ENCODE data around the gene TTC39C. TPM values are rescaled to one million over a fixed set of nuclear protein-coding genes. Genes with fewer than 3 reads are reported as not detected.
"Not testable (repeated sequence)": the region's sequence is repeated elsewhere in the genome, so short reads cannot be mapped to it uniquely, and the experiment has no call there.

The TTC39C gene
- total RNA-seq, 1 donor from 2014 or later: 42.6 TPM

- no peak for DNase-seq
Measured at GRCh38 chr18:24018299-24018886, 3.8 kb downstream of the TTC39C start.

DNA sequence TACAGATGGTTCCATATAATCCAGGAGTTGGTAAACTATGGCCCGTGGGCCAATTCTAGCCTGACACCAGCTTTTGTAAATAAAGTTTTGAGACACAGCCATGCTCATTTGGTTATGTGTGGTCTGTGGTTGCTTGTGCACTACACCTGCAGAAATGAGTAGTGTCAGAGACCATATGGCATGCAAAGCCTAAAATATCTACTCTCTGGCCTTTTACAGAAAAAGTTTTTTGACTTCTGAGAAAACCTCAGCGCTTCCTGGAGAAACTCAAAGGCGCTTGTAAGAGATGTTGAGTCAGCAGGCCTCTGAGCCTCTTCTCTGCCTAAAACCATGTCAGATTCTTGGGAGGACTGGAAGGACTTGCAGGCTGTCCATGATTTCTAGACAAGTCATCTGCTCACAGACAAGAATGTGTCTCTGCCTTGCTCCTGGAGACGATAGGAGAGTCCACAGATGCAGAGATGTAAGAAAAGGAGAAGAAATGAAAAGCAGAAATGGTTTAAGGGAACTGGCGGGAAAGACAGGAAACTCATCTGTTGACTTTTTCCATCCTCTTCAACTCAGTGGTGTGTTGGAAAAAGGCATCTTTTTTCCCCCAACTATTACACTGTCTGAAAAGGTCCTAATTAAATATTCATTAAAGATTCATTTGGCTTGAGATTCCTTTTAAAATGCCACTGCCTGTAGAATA lies 5.2 kb downstream of the TTC39C start:
- no peak for DNase-seq

- DNase-seq: no peak
Measured at GRCh38 chr18:24021505-24021904, 7.0 kb downstream of the TTC39C start.

DNA sequence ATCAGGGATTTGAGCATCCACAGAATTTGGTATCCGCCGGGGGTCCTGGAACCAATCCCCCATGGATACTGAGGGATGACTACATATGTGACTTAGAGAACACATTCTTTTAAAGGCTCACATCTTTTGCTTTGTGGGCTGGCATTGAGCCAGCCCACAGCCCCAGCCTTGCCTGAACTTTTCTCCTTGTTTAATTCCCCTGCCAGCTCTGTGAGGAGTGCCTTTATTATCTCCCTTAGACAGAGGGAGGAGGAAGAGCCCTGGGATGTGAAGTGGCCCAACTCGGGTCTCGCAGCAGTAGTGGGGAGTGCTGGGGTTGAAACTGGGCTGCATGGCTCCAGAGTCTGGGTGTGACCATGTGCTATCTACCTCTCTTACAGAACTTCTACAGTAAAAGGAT lies 7.6 kb downstream of the TTC39C start:
- no peak for DNase-seq

DNA sequence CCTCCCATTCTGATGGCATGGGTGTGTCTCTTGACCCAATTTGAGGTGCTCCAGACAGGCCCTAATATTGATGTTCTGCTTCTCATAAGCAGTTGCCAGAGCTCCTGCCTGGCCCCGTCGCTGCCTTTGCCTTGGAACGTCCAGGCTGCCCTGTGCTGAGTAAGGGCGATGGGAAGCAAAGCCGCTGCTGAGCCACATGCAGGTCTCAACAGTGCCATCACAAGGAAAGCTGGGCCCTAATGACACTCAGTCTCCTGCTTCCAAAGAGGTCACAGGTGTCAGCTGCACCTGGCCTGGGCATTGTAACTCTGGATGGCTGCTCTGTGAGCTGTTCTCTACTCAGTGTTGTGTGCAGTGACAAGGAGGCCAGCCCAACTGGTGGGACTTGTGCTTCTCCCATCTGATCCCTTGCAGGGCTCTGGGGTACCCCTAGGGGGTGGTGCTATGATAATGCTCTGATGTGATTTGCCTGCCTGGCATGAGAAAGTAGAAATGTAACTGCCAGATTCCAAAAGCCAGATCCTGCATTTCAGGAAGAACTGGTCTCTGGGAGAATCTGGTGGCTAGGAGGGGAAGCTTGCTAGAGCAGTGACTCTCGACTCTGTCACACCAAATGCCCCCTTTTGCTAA lies 8.7 kb downstream of the TTC39C start:
- no peak for DNase-seq

DNA sequence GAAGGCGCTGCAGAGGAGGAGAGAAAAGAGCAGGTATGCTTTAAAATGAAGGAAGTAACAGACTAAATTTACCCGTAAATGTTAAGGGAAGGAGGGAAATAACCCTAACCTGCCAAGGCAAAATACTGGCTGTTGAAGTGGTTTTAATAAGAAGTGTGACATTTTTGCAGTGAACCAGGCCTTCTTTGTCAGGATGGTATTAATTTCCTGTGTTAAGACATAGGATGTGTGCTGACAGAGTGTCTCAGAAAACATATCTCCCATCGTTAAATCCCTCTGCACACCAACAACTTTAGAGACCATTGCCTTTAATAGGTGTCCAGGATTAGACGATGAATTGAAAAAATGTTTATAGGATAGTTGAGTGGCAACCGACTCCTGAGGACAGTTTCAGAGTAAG lies 9.9 kb downstream of the TTC39C start:
- DNase-seq: no peak

- DNase-seq: no peak
Measured at GRCh38 chr18:24026457-24026856, 11.9 kb downstream of the TTC39C start.

GRCh38 chr18:24027156-24027827 lies 12.7 kb downstream of the TTC39C start:
- peak; percentile 80 for DNase-seq

GRCh38 chr18:24028946-24029345 lies 14.4 kb downstream of the TTC39C start:
- DNase-seq: not testable (repeated sequence)

DNA sequence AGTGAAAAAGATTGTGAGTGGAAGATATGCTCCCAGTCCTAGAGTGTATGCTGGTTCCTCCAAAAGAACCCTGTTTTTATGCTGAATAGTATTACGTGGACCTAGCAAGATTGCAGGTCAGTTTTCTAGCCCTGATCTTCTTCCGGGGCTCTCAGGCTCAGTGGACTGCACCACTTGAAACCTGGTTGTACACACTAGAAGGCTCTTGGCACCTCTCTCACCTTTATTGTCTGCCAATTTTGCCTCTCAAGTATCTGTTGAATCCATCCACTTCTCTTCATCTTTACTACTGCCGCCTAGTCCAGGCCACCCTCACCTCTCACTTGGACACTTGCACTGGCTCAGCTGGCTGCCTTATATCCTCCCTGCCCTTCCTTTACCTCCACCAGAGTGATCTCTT lies 16.8 kb downstream of the TTC39C start:
- no peak for DNase-seq

DNA sequence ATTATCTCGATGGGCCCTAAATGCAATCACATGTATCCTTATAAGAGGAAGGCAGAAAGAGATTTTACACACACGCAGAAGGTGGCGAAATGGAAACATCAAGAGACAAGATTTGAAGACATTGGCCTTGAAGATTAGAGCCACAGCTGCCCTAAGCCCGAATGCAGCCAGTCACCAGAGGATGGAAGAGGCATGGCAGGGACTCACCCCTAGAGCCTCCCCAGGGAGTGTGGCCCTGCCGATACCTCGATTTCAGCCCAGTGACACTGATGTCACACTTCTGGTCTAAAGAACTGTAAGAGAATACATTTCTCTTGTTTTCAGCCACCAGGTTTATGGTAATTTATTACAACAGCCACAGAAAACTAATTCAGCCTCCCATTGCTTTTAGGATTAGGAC lies 17.4 kb downstream of the TTC39C start:
- no peak for DNase-seq

GRCh38 chr18:24033641-24034412 lies 19.3 kb downstream of the TTC39C start:
- no peak for DNase-seq

- no peak for DNase-seq
Measured at GRCh38 chr18:24035316-24035715, 20.8 kb downstream of the TTC39C start.

DNA sequence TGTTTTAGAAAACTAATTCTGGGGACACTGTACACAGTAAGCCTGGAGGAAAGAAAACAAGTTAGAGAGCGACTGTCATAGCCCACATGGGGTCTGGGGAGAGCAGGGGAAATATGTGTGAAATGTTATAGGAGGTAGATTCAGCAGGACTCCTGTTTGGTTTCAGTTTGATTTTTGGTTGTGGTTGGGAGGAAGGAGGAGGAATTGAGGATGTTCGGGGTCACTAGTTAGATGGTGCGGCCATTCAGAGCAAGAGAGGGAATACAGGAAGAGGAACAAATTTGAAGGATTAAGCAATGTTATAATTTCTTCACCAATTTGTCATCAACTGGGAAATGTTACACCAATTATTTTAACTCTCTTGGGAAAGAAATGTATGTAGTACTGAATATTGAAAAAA lies 25.1 kb downstream of the TTC39C start:
- no peak for DNase-seq

- no peak for DNase-seq
Measured at GRCh38 chr18:24041691-24042090, 27.1 kb downstream of the TTC39C start.

DNA sequence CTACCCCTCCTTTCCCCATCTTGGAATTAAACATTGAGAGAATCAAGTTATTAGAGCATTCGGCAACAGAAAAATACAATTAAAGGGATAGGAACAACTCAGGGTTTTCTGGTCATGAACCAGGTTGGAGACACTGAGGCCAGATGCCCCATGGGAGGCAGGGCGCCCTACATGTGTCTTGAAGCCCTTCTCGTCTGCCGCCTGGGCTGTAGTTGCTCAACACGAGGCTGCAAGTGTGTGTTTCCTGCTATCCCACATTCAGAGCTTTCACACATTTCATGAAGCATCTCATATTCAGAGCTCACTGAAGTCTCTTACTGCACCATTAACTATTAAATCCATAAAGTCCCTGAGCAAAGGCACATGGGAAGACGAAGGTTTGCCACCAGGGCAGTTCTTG lies 28.8 kb downstream of the TTC39C start:
- DNase-seq: no peak

DNA sequence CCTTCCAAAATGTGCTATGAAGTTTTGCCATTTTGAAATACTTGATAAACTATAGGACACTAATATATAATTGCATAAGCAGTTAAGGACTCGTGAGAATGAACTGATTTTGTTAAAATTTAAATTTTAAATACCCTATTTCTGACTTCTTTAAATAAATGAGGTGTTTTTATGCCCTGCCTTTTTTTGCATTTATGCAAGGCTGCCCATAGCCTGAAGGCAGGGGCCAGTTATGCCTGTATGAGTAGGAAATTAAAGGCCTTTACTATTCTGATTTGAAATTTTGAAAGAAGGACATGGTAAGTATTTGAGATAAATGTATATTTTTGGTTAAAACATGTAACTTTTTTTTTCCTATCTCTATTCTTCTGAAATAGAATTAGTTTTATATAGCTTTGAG lies 33.7 kb downstream of the TTC39C start:
- DNase-seq: no peak

DNA sequence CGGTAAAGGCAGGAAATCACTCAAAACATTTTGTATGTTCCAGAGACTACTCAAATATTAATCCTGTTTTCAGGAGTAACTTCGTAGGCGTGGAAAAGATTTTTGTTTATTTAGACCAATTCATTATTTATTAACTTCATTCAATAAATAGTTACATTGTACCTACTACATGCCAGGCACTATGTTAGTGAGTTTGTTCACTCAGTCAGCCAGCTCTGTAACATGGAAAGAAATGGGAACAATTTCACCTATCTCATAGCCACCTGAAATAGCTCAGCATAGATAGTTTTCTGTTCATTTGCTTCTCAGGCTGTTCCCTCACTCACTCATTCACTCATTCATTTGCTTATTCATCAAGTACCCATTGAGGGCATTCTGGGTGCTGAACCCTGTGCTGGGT lies 34.6 kb downstream of the TTC39C start:
- DNase-seq: no peak

GRCh38 chr18:24051031-24051947 lies 36.7 kb downstream of the TTC39C start:
- no peak for DNase-seq

- DNase-seq: no peak
Measured at GRCh38 chr18:24052053-24052452, 37.5 kb downstream of the TTC39C start.

GRCh38 chr18:24053211-24053610 lies 38.7 kb downstream of the TTC39C start:
- DNase-seq: no peak

All from skin of body (tissue), 2 donors.